ENCODE measurements around the gene IBA57.

DNA sequence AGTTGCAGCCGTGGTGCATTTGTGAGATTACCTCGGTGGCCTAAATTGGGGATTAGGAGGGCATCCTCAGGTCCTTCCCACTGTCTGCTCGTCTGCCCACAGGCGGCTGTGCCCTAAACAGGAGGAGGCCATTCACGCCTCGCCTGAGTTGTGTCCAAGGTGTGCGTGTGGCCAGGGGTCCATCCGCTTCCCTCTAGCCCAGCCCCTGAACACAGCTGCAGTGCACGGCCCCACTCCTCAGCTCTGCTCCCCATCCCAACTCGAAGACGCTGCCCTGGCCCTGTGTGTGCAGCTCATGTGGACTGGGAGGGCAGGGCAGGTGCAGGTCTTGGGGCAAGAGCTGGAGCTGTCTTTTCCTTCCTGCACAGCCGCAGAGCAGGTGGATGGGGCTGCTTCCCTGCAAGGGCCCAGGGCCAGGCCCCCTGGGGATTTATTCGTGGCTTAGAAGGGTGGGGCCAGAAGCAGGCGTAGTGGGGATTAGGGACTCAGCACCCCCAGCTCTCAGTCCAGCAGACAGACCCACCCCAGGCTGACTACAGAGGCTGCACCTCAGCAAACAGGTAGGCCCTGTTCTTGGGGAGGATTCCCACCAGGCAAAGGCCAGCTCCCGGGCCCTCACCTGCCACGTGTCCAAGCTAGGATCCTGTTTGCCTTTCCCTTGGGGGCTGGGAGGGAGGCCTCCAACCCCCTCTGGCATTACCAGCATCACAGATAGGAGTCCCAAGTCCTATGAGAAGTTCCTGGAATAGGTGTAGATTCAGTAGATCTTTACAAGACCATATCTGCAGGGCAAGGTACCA lies 21.2 kb upstream of the IBA57 start:
- TF ChIP-seq CTCF (conservative IDR thresholded peaks at IDR 0.05; ENCODE audit: low read length) = no peak
- TF ChIP-seq EZH2phosphoT487 (IDR thresholded peaks at IDR 0.05; ENCODE audit: borderline replicate concordance, low read depth, low read length) = no peak
